Nephron progenitor cell (in vitro differentiated cells): ENCODE measurements around the gene MACROH2A1.

Experiments
- DNase-seq: peaks from one replicate; pipeline ENCODE4 v3.0.0; 2021
- H3K27ac Mint-ChIP-seq: 2 replicates; pipeline ENCODE4 v1.8.0; 2021; ENCODE audit warnings: mild to moderate bottlenecking, moderate library complexity, mixed read lengths
- H3K27me3 Mint-ChIP-seq: 2 replicates; pipeline ENCODE4 v1.8.0; 2021; ENCODE audit warnings: mild to moderate bottlenecking, low read depth, mixed read lengths; ENCODE audit not compliant: poor library complexity
- H3K36me3 Mint-ChIP-seq: 2 replicates; pipeline ENCODE4 v1.8.0; 2021; ENCODE audit warnings: low read depth, mixed read lengths
- H3K4me1 Mint-ChIP-seq: 2 replicates; pipeline ENCODE4 v1.8.0; 2021; ENCODE audit warnings: mixed read lengths
- H3K4me3 Mint-ChIP-seq: 2 replicates; pipeline ENCODE4 v1.8.0; 2021; ENCODE audit warnings: mild to moderate bottlenecking, moderate library complexity, mixed read lengths
- H3K9me3 Mint-ChIP-seq: 2 replicates; pipeline ENCODE4 v1.8.0; 2021; ENCODE audit warnings: mild to moderate bottlenecking, moderate library complexity, mixed read lengths
- CTCF ChIP-seq: fragments of 200-600 bp; sonication (generic); IDR thresholded peaks from 2 replicates; pipeline ENCODE4 v1.5.0; 2021; ENCODE audit warnings: antibody characterized with exemption

MACROH2A1 gene

GRCh38 chr5:135387629-135387960 is 11.4 kb downstream of the MACROH2A1 start:
- TF ChIP-seq CTCF: no peak
- H3K4me1 Mint-ChIP-seq: peaks cover 15% of the 10 kb centered on the region
- H3K9me3 Mint-ChIP-seq: no peaks in the 10 kb centered on the region
- no peaks in the 10 kb centered on the region for H3K27me3 Mint-ChIP-seq
- DNase-seq: no peak
- no peak overlapping the region for H3K27ac Mint-ChIP-seq
- no peak overlapping the region for H3K4me3 Mint-ChIP-seq
- peaks cover 71% of the 10 kb centered on the region for H3K36me3 Mint-ChIP-seq

- Mint-ChIP-seq H3K4me1 (peaks cover 10% of the 10 kb centered on the region), H3K9me3 (no peaks in the 10 kb centered on the region), H3K4me3 (no peak overlapping the region)
Observed at GRCh38 chr5:135386886-135387628, 12.0 kb downstream of the MACROH2A1 start.

GRCh38 chr5:135386096-135386495 is 12.9 kb downstream of the MACROH2A1 start:
- no peak for TF ChIP-seq CTCF
- Mint-ChIP-seq H3K4me3 (no peak overlapping the region), H3K36me3 (peaks cover 77% of the 10 kb centered on the region), H3K9me3 (no peaks in the 10 kb centered on the region), H3K27ac (no peak overlapping the region), H3K4me1 (no peaks in the 10 kb centered on the region), H3K27me3 (no peaks in the 10 kb centered on the region)
- DNase-seq: no peak

More at GRCh38 chr5:135386886-135387628, 12.0 kb downstream of the MACROH2A1 start:
- Mint-ChIP-seq H3K36me3 (peaks cover 71% of the 10 kb centered on the region), H3K27ac (no peak overlapping the region), H3K27me3 (no peaks in the 10 kb centered on the region)
- no peak for DNase-seq
- TF ChIP-seq CTCF: no peak

- DNase-seq: no peak
- Mint-ChIP-seq H3K27me3 (no peaks in the 10 kb centered on the region), H3K36me3 (peaks cover 82% of the 10 kb centered on the region), H3K27ac (no peak overlapping the region), H3K4me3 (no peak overlapping the region), H3K4me1 (no peaks in the 10 kb centered on the region), H3K9me3 (no peaks in the 10 kb centered on the region)
- TF ChIP-seq CTCF: no peak
Observed at GRCh38 chr5:135385576-135385975, 13.5 kb downstream of the MACROH2A1 start.

GRCh38 chr5:135384898-135385297 is 14.1 kb downstream of the MACROH2A1 start:
- Mint-ChIP-seq H3K4me3 (no peak overlapping the region), H3K36me3 (peaks cover 82% of the 10 kb centered on the region), H3K27me3 (no peaks in the 10 kb centered on the region), H3K27ac (no peak overlapping the region), H3K9me3 (no peaks in the 10 kb centered on the region), H3K4me1 (peaks cover 6% of the 10 kb centered on the region)
- TF ChIP-seq CTCF: no peak
- no peak for DNase-seq
